Left cardiac atrium (tissue), 4 donors: ENCODE results near the gene NLGN1. TPM values are rescaled to one million over a fixed set of nuclear protein-coding genes. Genes with fewer than 3 reads are reported as not detected.

Source experiments
- ATAC-seq, 2 donors: fragments of 200-7000 bp; cut with Tn5 transposase; one replicate each; pipeline ENCODE4 v1.9.1; 2020; ENCODE audit warnings: mild to moderate bottlenecking in 2 of 2, moderate library complexity in 2 of 2
- DNase-seq: peaks from one replicate; pipeline ENCODE4 v3.0.0-alpha.2; 2020
- intact Hi-C, 2 donors: fragments of 100-400 bp; cut with DNase I; formaldehyde crosslinking; loops; one replicate each; pipeline versions ENCODE4 v1.14.1 to v1.15.1; 2022 to 2023
- total RNA-seq, 2 donors: library from RNA; stranded (reverse); fragmentation: NEBNext Ultra II Directional; extraction: Animal tissue kit (Norgen Biotek cat#: 25700); gene quantifications; one replicate each; pipeline ENCODE4 v1.2.1, GENCODE V29; 2021
- donor health status: DM: no; HTN: yes; CAD: no.
- donor health status: DM: no; HTN: yes; CAD: no; lungs with severe emphysema.
- donor health status: DM: yes; HTN: yes; CAD: no.
- donor health status: Dilated cardiomyopathy.

Gene NLGN1
- total RNA-seq, 2 donors from 2014 or later, result 2.2 to 2.5 TPM

GRCh38 chr3:173778251-173778650 lies 380.7 kb downstream of the NLGN1 start:
- intact Hi-C loops, result no loop called here
- DNase-seq (no peak), ATAC-seq (no peak)

- intact Hi-C loops, result no loop called here
- DNase-seq (no peak), ATAC-seq (no peak)
Observed at GRCh38 chr3:173780067-173780466, 382.5 kb downstream of the NLGN1 start.

GRCh38 chr3:173785004-173785403 lies 387.5 kb downstream of the NLGN1 start:
- intact Hi-C loops, result no loop called here
- ATAC-seq (no peak), DNase-seq (no peak)

GRCh38 chr3:173789530-173790162 lies 392.1 kb downstream of the NLGN1 start:
- DNase-seq (no peak), ATAC-seq (peak in 1 of 2 donors; percentile 85)
- intact Hi-C loops, result no loop called here

- no peak for DNase-seq
- intact Hi-C loops, result no loop called here
- no peak for ATAC-seq
Observed at GRCh38 chr3:173793963-173794362, 396.4 kb downstream of the NLGN1 start.

GRCh38 chr3:173796405-173796804 lies 398.9 kb downstream of the NLGN1 start:
- intact Hi-C loops, result no loop called here
- ATAC-seq (no peak), DNase-seq (no peak)

- DNase-seq (no peak), ATAC-seq (no peak)
- intact Hi-C loops, result no loop called here
Observed at GRCh38 chr3:173796890-173797289, 399.3 kb downstream of the NLGN1 start.

GRCh38 chr3:173799060-173799816 lies 401.7 kb downstream of the NLGN1 start:
- no peak for DNase-seq
- intact Hi-C loops, result no loop called here
- ATAC-seq, result no peak

GRCh38 chr3:173800154-173800553 lies 402.6 kb downstream of the NLGN1 start:
- DNase-seq, result no peak
- intact Hi-C loops, result no loop called here
- ATAC-seq, result no peak

- intact Hi-C loops, result no loop called here
- ATAC-seq (no peak), DNase-seq (no peak)
Observed at GRCh38 chr3:173814809-173815208, 417.3 kb downstream of the NLGN1 start.

GRCh38 chr3:173819368-173819767 lies 421.8 kb downstream of the NLGN1 start:
- DNase-seq (no peak), ATAC-seq (no peak)
- intact Hi-C loops, result no loop called here

- intact Hi-C loops, result no loop called here
- no peak for ATAC-seq
- DNase-seq, result no peak
Observed at GRCh38 chr3:173823911-173824460, 426.4 kb downstream of the NLGN1 start.

- intact Hi-C loops, result no loop called here
- DNase-seq, result no peak
- ATAC-seq, result no peak
Observed at GRCh38 chr3:173825730-173826129, 428.2 kb downstream of the NLGN1 start.

- ATAC-seq (no peak), DNase-seq (no peak)
- intact Hi-C loops, result no loop called here
Observed at GRCh38 chr3:173826416-173826815, 428.9 kb downstream of the NLGN1 start.

- intact Hi-C loops, result no loop called here
- no peak for DNase-seq
- ATAC-seq, result no peak
Observed at GRCh38 chr3:173826901-173827609, 429.5 kb downstream of the NLGN1 start.

GRCh38 chr3:173838644-173839043 lies 441.1 kb downstream of the NLGN1 start:
- DNase-seq, result no peak
- no peak for ATAC-seq
- intact Hi-C loops, result no loop called here

- no peak for ATAC-seq
- intact Hi-C loops, result no loop called here
Observed at GRCh38 chr3:173839859-173840258, 442.3 kb downstream of the NLGN1 start.

GRCh38 chr3:173841334-173841733 lies 443.8 kb downstream of the NLGN1 start:
- intact Hi-C loops, result no loop called here
- ATAC-seq (no peak), DNase-seq (no peak)

More at GRCh38 chr3:173839859-173840258, 442.3 kb downstream of the NLGN1 start:
- no peak for DNase-seq

GRCh38 chr3:173843060-173843459 lies 445.5 kb downstream of the NLGN1 start:
- DNase-seq, result no peak
- ATAC-seq, result no peak
- intact Hi-C loops, result no loop called here

- DNase-seq (no peak), ATAC-seq (no peak)
- intact Hi-C loops, result no loop called here
Observed at GRCh38 chr3:173846584-173846983, 449.0 kb downstream of the NLGN1 start.
